ENCODE measurements around the gene PLXNA1.

PLXNA1 gene

GRCh38 chr3:126954141-126954842, 28.6 kb upstream of the PLXNA1 start:
- no peak for DNase-seq

- DNase-seq, result no peak
Observed at GRCh38 chr3:126955004-126955790, 27.7 kb upstream of the PLXNA1 start.

- DNase-seq, result no peak
Observed at GRCh38 chr3:126956361-126956760, 26.6 kb upstream of the PLXNA1 start.

GRCh38 chr3:126956866-126957650, 25.9 kb upstream of the PLXNA1 start:
- no peak for DNase-seq

- no peak for DNase-seq
Observed at GRCh38 chr3:126957776-126958637, 24.9 kb upstream of the PLXNA1 start.

GRCh38 chr3:126958638-126959085, 24.3 kb upstream of the PLXNA1 start:
- DNase-seq, result no peak

GRCh38 chr3:126959136-126959920, 23.6 kb upstream of the PLXNA1 start:
- DNase-seq, result no peak

GRCh38 chr3:126959921-126960603, 22.9 kb upstream of the PLXNA1 start:
- DNase-seq, result peak; percentile 62

- DNase-seq, result no peak
Observed at GRCh38 chr3:126960604-126960995, 22.3 kb upstream of the PLXNA1 start.

GRCh38 chr3:126961191-126961790, 21.6 kb upstream of the PLXNA1 start:
- no peak for DNase-seq

- no peak for DNase-seq
Observed at GRCh38 chr3:126961791-126962461, 21.0 kb upstream of the PLXNA1 start.

GRCh38 chr3:126962756-126963155, 20.2 kb upstream of the PLXNA1 start:
- DNase-seq, result no peak

GRCh38 chr3:126963261-126964190, 19.4 kb upstream of the PLXNA1 start:
- no peak for DNase-seq

- no peak for DNase-seq
Observed at GRCh38 chr3:126964261-126964660, 18.7 kb upstream of the PLXNA1 start.

- no peak for DNase-seq
Observed at GRCh38 chr3:126964950-126965349, 18.0 kb upstream of the PLXNA1 start.

GRCh38 chr3:126965526-126966080, 17.3 kb upstream of the PLXNA1 start:
- DNase-seq, result no peak

- DNase-seq, result no peak
Observed at GRCh38 chr3:126967386-126967785, 15.5 kb upstream of the PLXNA1 start.
